ENCODE results near the gene FAM184B.

- TF ChIP-seq CTCF (IDR thresholded peaks at IDR 0.05; ENCODE audit: poor library complexity) = no peak
- TF ChIP-seq EZH2 (IDR thresholded peaks at IDR 0.05; ENCODE audit: borderline replicate concordance) = no peak
- TF ChIP-seq EZH2phosphoT487 (IDR thresholded peaks at IDR 0.05; ENCODE audit: low read depth, severe bottlenecking, unreplicated experiment) = no peak
Observed at GRCh38 chr4:17690898-17691297, 90.5 kb downstream of the FAM184B start.
